ENCODE results near the gene APBB2.

DNA sequence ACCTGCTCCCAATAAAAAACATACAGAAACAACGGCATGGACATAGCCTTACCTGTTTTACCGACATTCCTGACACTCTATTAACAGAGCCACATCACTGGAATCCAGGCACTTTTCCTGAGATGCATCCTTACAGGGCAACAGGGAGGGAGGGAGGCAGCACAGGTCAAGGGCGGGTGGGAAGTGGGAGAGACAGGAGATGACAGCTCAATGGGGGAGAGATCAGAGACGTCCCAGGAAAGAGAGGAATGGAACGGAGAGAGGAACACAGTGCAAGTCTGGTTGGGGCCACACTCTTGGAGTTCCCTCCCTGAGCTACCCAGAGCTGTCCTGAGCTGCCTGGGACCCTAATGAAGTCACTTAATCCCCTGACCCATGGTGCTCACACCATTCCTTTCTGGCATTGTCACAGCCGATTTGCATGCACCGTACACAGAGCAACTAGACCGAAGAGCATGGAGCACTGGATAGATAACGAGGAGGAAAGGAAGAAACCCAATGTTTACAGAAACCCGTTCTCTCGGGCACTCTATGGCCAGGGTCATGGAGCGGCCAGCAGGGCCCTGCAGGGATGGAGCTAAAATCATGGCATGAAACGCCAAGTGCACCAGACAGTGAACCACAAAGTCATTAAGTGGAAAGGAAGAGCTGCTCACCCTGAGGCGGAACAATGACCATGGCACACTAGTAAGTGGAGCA lies 371.5 kb downstream of the APBB2 start:
- TF ChIP-seq, protein P1, sequence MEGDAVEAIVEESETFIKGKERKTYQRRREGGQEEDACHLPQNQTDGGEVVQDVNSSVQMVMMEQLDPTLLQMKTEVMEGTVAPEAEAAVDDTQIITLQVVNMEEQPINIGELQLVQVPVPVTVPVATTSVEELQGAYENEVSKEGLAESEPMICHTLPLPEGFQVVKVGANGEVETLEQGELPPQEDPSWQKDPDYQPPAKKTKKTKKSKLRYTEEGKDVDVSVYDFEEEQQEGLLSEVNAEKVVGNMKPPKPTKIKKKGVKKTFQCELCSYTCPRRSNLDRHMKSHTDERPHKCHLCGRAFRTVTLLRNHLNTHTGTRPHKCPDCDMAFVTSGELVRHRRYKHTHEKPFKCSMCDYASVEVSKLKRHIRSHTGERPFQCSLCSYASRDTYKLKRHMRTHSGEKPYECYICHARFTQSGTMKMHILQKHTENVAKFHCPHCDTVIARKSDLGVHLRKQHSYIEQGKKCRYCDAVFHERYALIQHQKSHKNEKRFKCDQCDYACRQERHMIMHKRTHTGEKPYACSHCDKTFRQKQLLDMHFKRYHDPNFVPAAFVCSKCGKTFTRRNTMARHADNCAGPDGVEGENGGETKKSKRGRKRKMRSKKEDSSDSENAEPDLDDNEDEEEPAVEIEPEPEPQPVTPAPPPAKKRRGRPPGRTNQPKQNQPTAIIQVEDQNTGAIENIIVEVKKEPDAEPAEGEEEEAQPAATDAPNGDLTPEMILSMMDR (IDR thresholded peaks at IDR 0.05; ENCODE audit: low read depth, low read length, poor library complexity, severe bottlenecking), result no peak
- TF ChIP-seq EZH2phosphoT487 (IDR thresholded peaks at IDR 0.05; ENCODE audit: borderline replicate concordance, low read length), result no peak

All from DOHH2 (cell line).